Subcutaneous preadipocyte (primary cell): ENCODE results near the gene PRSS53. TPM values are rescaled to one million over a fixed set of nuclear protein-coding genes. Genes with fewer than 3 reads are reported as not detected.

Experiments used
- total RNA-seq: library from RNA; depleted of rRNA; stranded (reverse); fragments of >200 nt; gene quantifications from 2 replicates; pipeline ENCODE4 v1.2.3, GENCODE V29; 2012

Gene PRSS53
- total RNA-seq = 1.5 and 3.3 TPM in 2 replicates

GRCh38 chr16:31088459-31089183 is at the start of gene PRSS53:
Gene PRSS53, minus strand, starts transcription at chr16:31088943. Its CDS starts 134 bp downstream, at chr16:31088809.

GRCh38 chr16:31135535-31136286 is 47.0 kb upstream of the PRSS53 start, which contains the start of gene PRSS8:
Gene PRSS8, minus strand, starts transcription at chr16:31135727. Its CDS starts 229 bp downstream, at chr16:31135498.

GRCh38 chr16:31117384-31118222 is 28.9 kb upstream of the PRSS53 start, which contains the start of gene KAT8:
Gene KAT8, plus strand, starts transcription at chr16:31117664. Its CDS starts 18 bp downstream, at chr16:31117682.

GRCh38 chr16:31108035-31108793 is 19.5 kb upstream of the PRSS53 start, which contains the start of gene BCKDK:
Gene BCKDK, plus strand, starts transcription at chr16:31108386. Its CDS starts 838 bp downstream, at chr16:31109224.

GRCh38 chr16:31094424-31095120 is 5.8 kb upstream of the PRSS53 start, which contains the start of gene VKORC1:
Gene VKORC1, minus strand, starts transcription at chr16:31094797. Its CDS starts 68 bp downstream, at chr16:31094729.

GRCh38 chr16:31073970-31074813 is 14.6 kb downstream of the PRSS53 start, which contains the start of the genes ZNF646 and ZNF668:
Gene ZNF646, plus strand, starts transcription at chr16:31074422. Its CDS starts 1,903 bp downstream, at chr16:31076325.
Gene ZNF668, minus strand, starts transcription at chr16:31074240. Its CDS starts 9,781 bp downstream, at chr16:31064459.

Other genes with a start within 250 kb of the PRSS53 start
- 34.0 and 37.5 TPM in 2 replicates for gene BCL7C, start 194.9 kb downstream of the PRSS53 start, total RNA-seq
- gene CTF1, start 192.3 kb downstream of the PRSS53 start, total RNA-seq = 0.59 and 1.1 TPM in 2 replicates
- 14.3 and 26.0 TPM in 2 replicates for gene FBXL19, start 165.4 kb downstream of the PRSS53 start, total RNA-seq
- gene ORAI3, start 139.9 kb downstream of the PRSS53 start, total RNA-seq = 38.3 and 41.5 TPM in 2 replicates
- 2.2 and 3.9 TPM in 2 replicates for gene SETD1A, start 131.2 kb downstream of the PRSS53 start, total RNA-seq
- gene HSD3B7, start 103.7 kb downstream of the PRSS53 start, total RNA-seq = 100 and 164 TPM in 2 replicates
- gene STX1B, start 78.3 kb downstream of the PRSS53 start, total RNA-seq = 0.98 and 1.1 TPM in 2 replicates
- gene STX4, start 55.4 kb downstream of the PRSS53 start, total RNA-seq = 21.7 and 23.3 TPM in 2 replicates
- gene ZNF668, start 14.7 kb downstream of the PRSS53 start, total RNA-seq = 11.4 and 15.2 TPM in 2 replicates
- gene ZNF646, start 14.5 kb downstream of the PRSS53 start, total RNA-seq = 14.0 and 18.6 TPM in 2 replicates
- gene VKORC1, start 5.9 kb upstream of the PRSS53 start, total RNA-seq = 64.7 and 133 TPM in 2 replicates
- 40.3 and 44.1 TPM in 2 replicates for gene BCKDK, start 19.4 kb upstream of the PRSS53 start, total RNA-seq
- gene KAT8, start 28.7 kb upstream of the PRSS53 start, total RNA-seq = 29.5 and 30.5 TPM in 2 replicates
- gene PRSS8, start 46.8 kb upstream of the PRSS53 start, total RNA-seq = not detected in 2 replicates
- 0.20 and 0.37 TPM in 2 replicates for gene PRSS36, start 61.1 kb upstream of the PRSS53 start, total RNA-seq
- gene FUS, start 91.2 kb upstream of the PRSS53 start, total RNA-seq = 37.5 and 54.9 TPM in 2 replicates
- 49.1 and 77.5 TPM in 2 replicates for gene PYCARD, start 113.8 kb upstream of the PRSS53 start, total RNA-seq
- under 0.01 TPM in 1 of 2 replicates, not detected in the other for gene TRIM72, start 125.2 kb upstream of the PRSS53 start, total RNA-seq
- gene PYDC1, start 128.2 kb upstream of the PRSS53 start, total RNA-seq = not detected in 2 replicates
- not detected in 2 replicates for gene ITGAM, start 171.0 kb upstream of the PRSS53 start, total RNA-seq